Esophagus mucosa (tissue), 1 donor: ENCODE measurements around the gene PSMD6. TPM values are rescaled to one million over a fixed set of nuclear protein-coding genes. Genes with fewer than 3 reads are reported as not detected.

Experiments
- ATAC-seq: fragments of 200-7000 bp; cut with Tn5 transposase; one replicate; pipeline ENCODE4 v1.9.1; 2020
- total RNA-seq: library from RNA; stranded (reverse); gene quantifications from one replicate; pipeline ENCODE4 v1.2.4, GENCODE V29; 2023
- donor health status: DM: yes; HTN: yes; CAD: no.

Gene PSMD6
- 63.8 TPM for total RNA-seq

DNA sequence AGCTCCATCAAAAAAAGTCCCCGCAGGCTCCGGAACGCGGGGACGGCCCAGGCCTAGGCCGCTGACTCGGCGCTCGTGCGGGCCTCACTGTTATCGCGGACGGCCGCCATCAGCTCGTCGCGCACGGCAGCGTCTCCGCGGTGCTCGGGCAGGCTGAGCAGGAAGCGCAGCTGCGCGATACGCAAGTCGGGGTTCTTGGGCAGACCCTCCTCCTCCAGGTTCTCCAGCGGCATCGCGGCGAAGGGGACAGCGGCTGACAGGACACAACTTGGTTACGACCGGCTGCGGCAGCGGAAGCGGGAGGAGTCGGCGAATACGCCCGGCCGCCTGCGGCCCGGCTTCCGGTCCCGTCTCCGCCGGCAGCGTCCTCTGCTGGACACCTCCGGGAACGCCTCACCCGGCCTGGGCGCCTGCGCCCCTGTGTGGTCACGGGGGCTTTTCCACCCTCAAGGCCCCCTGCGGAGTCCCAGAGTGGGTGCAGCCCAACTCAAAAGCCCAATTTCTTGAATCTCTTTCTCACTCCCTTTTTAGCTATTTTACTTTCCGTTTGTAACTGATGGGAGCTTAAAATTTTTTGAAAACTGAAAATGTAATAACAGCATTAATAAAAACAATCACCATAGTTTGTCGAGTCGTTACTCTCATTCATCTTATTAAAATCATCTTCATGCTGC lies at the start of gene PSMD6:
Gene PSMD6, minus strand, starts transcription at position 308 of the 674 bp plus-strand sequence. Its CDS starts 75 bp downstream, at position 233.
- peak; percentile 98 for ATAC-seq

DNA sequence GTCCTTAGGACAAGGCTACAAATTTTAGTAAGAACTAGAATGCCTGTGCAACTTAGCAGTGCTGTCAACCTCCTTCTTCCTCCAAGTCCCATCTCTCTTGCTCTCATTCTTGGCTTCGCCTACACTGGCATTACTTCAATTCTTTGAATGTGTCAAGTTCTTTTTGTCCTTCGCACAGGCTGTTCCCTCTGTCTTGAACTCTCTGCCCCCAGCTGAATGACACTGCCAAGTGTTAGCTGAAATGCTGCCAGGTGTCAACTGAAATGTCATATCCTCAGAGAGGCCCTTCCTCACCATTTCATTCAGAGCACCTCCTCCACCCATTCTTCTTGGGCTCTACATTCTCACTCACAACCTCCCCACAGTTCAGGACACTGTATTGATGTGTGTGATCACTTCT lies 48.8 kb upstream of the PSMD6 start:
- ATAC-seq = no peak

DNA sequence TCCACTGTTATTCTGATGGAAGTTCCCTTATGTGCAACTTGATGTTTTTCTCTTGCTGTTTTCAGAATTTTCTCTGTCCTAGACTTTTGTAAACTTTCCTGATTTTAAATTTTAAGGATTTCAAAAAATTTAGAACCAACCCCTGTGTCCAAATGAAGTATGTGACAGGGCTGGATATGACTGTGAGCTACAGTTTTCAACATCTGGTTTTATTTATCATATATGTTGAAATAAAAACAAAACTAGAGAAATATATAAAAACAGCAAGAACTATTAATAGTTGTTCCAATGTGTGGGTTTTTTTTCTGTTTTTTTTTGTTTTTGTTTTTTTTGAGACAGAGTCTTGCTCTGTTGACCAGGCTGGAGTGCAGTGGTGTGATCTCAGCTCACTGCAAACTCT lies 47.4 kb upstream of the PSMD6 start:
- no peak for ATAC-seq

DNA sequence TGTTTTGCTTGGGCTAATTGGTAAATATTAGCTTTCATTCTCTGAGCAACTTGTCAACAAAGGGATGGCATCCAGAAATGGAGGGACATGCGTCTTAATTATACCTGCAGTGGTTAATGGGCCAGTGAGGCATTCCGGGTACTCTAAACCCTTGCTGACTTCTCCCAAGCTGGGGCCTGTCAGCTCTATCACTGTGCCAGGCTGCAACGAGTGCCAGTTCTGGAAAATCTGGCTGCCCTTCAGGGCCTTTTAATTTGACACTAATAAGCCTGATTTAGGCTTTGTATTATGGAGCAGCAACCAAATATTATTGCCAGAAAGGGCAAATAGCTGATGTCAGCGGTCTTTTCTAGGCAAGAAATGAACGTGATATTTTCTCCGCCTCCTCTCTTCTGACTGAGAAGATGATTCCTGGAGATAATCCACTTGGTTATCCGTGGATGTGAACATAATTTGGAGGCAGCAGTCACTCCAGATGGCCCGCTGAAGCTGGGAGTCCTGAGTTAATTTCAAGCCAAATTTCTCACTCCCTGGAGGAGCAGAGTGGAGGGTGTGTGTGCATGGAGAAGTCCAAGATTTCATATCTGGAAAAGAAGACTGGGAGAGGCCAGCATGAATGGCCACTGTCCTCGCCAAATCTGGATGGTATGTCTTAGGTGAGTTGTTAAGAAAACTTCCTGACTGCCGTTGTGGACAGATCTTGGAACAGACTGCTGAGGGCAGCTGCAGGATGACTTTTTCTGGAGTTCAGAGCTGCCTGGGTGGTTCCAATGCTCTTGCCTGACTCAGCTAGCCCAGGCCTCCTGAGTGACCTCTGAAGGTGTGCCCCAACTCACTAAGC lies 44.4 kb upstream of the PSMD6 start:
- peak; percentile 32 for ATAC-seq

DNA sequence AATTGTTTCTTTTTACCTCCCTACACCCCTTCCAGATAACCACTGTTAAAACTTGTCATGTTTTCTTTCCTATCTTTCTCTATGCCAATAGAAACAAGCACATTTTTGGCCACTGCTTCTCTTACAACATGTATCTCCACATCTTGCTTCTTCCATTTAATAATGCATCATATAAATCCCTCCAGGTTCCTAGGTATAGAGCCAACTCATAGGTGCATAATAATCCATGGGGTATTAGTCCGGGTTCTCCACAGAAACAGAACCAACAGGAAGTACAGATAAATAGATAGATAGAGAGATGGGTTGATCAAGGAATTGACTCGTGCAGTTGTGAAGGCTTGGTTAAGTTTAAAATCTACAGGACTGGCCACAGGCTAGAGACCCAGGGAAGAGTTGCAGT lies 41.5 kb upstream of the PSMD6 start:
- ATAC-seq = no peak

DNA sequence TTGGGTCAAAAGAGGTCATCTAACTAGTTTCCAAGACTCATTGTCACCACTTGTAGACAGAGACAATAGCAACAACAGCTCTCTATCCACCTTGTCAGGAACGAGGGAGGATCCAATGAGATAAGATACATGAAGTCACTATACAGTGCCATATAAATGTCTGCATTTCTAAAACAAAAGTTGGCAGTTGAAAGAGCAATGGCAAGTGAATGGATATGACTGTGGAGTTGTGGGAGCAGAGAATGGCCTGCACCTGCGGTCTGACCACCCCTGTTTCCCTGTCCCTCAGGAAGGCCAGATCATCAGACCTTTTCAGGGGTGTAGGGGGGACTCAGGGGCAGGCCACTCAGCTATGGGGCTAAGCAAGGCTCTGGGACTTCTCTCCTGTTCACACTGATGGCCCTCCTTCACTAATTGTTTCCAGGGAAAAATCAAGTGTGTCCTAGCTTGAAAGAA lies 40.7 kb upstream of the PSMD6 start:
- no peak for ATAC-seq

DNA sequence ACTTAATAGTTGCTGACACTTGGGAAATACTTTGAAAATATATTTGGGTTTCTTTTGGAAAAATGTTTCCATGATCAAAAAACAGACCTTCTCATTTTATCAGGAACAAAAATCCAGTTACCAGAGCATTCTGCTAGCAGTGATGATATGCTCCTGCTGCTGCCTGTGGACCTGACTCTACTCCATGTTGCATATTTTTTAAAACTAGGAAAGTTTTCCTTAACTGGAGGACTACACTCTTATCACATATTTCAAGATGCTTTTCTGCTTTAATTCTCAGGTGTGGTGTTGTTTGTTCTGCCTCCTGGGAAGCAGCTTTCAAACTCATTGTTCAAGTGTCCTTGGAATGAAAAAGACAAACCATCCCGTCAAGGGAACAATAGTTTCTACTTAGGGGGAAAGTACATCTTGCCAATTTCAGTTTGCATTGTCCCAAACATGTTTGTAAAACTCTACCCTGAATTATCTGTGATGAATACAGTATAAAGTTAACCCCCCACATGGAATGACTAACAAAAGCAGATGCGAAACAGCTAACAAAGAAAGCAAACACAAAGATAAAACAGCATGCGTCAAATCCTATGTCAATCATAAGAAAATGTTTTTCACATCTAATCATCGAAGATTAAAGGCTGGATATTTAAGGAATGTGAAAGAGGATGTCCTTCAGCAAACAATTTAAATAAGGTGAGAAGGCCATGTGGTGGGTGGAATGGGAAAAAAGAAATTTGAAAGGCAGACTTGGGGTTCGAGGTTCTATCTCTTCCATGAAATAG lies 40.1 kb upstream of the PSMD6 start:
- ATAC-seq = no peak

DNA sequence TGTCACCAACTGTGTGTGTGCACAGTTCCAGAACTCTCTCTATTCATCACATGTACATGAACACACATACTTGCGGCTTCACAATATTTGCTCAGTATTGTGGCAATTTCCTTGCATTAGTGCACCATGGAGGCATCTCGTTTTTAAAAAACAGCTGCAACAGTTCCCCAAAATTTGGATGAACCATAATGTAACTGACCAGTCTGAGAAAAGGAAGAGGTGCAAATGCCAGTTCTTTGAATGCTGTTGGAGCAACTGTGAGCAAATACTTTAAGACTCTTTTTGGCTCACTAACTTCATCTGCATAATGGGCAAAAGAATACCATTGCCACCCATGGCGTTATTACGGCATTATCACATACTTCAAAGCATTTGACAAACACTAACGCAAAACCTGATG lies 38.3 kb upstream of the PSMD6 start:
- no peak for ATAC-seq

DNA sequence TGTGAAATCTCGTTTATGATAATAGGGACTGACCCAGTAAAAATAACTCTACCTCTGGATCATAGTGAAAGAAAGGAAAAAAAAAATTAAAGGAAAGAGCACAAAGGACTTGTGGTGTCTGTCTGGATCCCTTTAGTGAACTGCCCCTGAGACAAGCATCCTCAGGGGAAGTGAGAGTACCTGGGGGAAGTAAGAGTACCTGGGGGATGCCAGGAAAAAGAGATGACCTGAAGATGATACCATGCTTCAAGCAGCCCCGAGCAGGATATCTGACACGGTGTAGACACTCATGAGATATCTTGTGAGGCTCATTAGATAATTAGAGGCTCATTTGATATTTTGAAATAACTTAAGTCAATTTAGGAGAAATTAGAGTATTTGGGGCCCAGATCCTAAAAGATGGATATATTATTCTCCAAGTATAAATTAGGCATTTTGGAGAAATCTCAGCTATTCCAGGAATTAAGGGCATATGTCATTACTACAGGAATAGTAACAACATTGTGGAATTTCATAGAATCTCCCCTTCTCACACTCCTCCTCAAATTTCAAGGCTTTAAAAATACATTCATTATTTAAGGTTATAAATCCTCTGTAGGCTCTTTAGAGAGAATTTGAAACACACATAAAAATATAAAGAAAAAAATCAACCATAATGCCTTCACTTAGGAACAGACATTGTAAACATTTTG lies 36.3 kb upstream of the PSMD6 start:
- no peak for ATAC-seq

DNA sequence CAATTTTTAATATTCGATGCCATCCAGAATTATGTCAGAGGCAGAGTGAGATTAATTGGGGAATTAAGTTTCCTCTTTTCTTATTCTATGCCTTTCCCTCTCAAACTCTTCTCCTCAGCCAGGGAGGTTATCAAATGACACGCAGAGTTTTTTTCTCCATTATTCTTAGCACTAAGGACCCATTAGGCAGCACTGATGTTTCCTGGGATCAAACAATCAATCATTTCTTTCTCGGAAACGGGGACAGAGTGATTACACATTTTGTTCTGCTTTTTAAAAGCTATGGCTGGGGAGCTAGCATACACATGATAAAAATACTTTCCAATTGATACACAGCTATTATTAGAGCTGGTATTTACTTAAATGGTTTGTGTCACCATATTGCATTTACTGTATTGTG lies 35.3 kb upstream of the PSMD6 start:
- ATAC-seq = no peak

DNA sequence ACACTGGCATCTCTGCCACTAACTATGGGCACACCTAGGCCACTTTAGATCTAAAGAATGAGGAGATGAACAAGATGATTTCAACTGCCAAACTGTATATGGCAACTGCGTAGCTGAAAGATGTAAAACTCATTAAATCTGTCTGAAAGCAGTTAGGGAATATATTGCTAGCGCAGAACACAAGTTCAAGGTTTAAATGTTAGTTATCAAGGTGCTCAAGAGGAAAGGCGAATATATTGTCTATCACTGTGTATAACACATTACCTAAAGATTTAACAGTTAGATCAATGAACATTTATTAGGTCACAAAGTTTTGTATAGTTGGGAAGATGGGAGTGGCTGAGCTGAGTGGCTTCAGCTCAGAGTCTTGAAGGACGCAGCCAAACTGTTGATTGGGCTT lies 33.9 kb upstream of the PSMD6 start:
- ATAC-seq = no peak

DNA sequence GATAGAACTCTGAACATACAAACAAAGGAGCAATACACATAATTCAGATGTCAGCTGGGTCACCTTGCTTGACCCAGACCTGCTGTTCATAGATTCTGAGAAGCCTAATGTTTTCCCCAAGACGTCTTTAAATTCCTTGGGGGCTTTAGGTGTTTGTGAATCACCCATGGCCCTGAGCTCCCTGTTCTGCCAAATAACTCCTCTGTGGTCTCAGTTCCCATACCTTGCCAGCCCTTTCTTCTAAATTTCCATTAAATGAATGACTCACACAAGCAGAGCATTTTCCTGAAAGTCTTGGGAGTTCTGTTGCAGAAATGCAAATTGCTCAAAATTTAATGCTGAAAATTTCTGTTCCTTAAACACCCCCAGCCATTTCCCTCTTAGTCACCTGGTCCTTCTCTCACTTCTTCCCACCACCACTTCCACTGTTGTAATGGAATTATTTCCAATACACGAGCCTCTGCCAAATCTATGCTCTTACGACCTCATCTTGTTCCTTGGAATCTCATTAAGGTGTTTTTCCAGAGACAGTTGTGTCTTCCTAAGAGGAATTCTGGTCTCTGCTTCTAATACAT lies 33.4 kb upstream of the PSMD6 start:
- ATAC-seq = no peak

DNA sequence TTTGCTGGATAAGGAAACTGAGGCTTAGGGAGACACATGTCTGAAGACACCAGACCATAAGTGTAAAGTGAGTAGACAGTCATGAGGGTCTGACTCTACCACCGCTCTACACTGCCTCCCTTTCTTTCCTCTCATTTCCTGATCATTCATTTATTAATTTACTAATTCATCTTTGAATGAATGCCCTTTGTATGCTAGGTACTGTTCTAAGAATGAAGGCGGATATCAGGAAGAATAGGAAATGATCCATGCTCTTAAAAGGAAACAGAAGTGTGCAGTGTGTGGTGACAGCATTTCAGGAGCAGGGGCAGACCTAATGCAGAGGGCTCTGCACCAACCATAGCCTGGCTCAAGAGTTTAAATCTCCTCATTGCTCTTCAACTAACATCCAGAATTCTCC lies 31.8 kb upstream of the PSMD6 start:
- ATAC-seq = no peak

DNA sequence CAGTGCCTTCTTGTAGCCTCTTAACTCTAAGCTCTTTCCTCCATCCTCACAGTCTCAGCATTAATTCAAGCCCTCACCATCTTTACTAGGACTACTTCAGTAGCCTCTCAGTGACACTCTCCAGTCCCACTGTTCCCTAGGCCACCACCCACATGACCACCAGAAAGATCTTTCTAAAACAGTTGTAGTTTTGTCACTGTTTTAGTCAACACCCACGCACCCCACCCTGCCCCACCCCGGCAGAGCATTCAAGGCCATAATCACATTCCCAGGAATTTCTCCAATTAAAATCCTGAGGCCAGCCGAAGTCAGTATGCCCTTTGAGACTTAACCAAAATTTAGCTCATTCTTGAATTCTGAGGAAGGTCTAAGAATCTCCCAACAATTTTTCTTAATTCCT lies 31.2 kb upstream of the PSMD6 start:
- no peak for ATAC-seq

DNA sequence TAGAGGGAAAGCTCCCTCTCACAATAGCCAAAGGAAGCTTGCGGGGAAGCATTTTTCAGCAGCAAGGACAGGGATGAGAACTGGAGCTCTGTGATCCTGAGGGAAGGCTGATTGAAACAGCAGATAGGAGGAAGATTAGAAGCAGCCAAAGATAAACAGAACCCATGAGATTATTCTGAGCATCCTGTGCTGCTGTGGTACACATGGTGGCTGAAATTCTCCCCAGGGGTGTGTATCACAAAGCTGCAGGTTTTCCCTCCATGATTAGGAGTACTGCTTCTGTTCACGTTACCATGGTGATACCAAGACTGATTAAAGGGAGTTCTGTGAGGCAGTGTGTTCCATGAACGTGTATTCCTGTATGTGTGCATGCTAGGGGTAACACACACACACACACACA lies 30.3 kb upstream of the PSMD6 start:
- ATAC-seq = no peak

DNA sequence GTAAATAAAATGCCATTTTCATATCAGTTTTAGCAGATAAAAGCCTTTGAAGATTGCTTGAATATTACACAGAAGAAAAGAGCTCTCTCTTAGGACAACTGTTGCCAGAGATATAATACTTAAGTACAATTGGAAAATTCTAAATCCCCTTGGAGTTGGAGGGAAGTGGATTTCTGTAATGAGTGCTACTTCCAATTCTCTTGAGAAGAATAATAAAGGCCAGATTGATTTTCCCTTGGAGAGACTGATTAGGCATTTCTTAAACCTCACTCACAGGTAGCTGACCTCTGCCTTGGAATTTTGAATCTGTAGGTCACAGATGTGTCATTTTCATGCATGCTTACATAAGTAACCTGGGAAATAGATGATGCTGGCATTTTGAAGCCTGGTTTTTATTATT lies 29.8 kb upstream of the PSMD6 start:
- ATAC-seq = no peak

DNA sequence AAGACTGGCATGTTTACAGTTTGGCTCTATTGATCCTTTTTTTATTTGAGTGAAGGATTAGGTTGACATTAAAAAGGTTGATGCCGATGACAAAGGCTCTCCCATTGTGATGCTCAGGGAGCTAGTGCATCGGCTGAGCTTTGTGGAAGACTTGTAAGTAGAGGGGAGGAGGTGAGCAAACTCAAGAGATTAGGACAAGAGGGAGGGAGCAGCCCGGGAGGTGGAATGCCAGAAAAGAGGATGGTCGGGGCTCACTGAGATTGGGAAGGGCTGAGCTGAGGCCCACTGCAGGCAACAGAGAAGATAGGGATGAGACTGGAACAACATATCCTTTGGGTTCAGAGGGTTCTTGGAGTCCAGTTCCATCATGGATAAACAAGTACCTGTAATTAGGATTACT lies 26.5 kb upstream of the PSMD6 start:
- no peak for ATAC-seq

DNA sequence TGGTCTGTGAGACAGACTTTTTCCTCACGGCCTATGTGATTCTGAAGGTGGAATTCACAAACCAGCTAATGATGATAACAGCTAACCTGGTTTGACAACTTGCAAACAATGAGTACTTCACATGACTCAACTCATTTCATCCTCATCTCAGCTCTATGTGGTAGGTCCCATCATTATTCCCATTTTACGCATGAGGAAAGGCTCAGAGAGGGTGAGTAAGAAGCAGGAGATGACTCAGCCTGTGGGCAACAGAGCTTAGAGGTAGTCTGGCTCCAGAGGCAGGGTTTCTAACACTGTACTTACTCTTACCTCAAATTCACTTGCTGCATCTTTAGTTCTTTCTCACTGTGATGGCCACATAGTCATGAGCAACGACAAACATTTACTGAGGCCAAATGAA lies 25.8 kb upstream of the PSMD6 start:
- ATAC-seq = peak; percentile 96

DNA sequence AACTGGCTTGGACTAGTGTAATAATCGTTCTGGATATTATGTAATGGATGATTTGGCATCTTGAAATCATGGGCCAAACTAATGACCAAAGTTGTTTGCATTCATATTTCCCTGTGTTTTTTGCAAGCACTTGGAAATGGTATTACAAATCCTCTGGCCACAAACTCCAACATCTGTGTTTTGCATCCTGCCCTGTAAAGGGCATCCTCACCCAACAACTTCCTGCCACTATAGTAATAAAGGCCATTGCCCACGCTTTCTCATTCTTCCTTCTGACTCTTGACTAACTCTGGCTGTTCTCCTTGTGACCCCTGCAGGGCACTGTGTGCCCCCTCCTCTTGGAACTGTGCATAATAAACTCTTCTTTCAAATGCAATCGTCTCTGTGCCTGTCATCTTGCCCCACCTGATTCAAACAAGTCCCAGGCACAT lies 25.4 kb upstream of the PSMD6 start:
- no peak for ATAC-seq

DNA sequence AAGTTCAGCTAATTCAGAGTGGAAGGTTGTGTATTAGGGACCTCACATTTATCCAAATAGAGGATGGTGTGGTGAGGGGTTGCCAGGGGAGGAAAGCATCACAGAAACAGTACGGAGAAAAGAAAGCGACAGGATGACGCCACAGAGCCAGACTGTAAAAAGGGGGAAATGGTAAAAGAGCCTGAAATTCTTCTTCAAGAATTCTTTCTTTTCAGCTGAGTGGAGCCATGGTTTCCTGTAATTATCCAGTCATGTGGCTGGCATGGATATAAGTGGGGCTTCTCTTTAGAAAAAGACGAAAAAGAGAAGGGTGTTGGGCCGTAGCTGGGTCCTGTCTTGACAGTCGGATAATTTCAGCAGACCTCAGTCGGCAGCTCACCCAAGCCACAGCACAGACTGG lies 24.5 kb upstream of the PSMD6 start:
- no peak for ATAC-seq

DNA sequence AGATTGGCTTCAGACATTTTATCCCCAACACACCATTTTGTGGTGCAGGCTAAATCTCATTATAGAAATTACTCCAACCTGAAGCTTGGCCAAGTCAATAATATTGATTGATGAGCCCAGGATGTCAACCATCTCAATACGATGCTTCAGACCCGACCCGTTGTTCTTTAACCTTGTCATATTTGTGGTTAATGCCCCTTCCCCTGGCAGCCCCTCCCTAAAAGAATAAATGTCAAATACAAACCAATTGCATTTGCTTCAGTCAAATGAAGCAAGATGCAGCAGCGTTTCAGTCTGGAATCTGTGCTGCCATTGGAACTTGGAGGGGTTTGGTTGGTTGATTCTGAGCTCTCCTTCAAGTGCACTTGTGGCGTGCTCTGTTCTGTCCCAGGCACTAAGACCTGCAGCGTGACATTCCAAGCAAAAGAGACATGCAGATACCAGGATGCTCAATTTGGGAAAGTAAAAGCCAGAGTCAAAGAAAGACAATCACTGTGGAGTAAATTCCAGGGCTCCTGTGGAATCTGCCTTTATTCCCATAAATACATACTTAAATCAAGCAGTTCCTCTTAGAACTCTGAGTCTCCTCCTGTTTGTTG lies 23.8 kb upstream of the PSMD6 start:
- ATAC-seq = no peak

DNA sequence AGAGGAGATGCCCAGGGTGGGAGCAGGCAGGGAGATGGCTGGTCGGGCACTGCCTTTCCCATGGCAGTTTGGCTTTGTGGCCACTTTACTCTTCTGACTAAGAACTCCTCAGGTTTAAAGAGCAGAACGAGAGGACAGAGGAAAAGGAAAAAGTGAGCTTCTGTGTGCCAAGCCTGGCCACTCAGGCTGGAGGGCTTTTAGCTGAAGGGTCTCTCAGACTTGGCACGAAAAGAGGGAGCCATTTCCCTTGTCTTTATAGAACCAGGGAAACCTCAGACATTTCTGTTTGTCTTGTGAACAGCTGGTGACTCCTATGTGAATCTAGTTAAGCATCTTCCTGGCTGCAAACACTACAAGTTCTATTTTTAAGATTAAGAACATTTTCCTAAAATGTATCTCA lies 23.3 kb upstream of the PSMD6 start:
- no peak for ATAC-seq
